DMS153 (cell line): ENCODE measurements around the gene NDUFB8.
A peak's percentile ranks its signal among the peaks of the same experiment; 100 is the strongest.

ENCODE experiments used
- DNase-seq: peaks from one replicate; lab custom pipeline; 2025; lab: John Stamatoyannopoulos, UW

NDUFB8 gene

DNA sequence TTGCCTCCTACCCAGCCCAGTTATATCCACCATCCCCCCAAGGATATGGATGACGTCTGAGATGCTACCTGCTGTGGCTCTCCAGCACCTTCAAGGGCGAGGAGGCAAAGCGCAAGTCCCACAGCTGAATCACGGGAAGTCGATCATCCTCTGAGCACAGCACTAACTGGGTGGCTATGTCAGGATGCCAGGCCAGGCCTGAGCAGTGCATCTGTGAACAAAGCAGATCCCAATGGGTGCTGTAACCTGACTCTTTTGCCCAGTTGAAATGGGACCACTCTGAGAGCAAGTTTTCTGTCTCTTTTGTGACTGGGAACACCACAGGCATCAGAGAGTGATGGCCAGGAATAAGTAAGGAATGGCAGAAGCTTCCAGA lies 22.3 kb downstream of the NDUFB8 start:
- no peak for DNase-seq

GRCh38 chr10:100506596-100507356 lies 22.9 kb downstream of the NDUFB8 start:
- no peak for DNase-seq

- DNase-seq = no peak
Observed at GRCh38 chr10:100505164-100505563, 24.5 kb downstream of the NDUFB8 start.

DNA sequence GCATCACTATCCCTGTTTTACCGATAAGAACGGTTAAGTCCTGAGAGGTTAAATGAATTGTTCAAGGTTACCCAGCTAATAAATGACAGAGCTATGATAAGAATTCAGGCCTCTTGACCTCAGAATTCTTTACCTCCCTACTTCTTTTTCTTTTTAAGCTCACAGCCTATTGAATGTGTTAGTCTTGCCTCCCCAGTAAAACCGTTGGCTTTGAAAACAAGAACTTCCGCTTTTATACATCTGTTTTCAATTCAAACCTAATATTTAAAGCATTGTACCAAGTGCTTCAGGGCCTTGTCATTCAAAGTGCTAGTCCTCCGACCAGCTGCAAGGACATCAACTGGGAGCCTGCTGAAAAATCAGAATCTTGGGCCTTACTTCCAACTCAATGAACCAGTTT lies 25.6 kb downstream of the NDUFB8 start:
- no peak for DNase-seq

DNA sequence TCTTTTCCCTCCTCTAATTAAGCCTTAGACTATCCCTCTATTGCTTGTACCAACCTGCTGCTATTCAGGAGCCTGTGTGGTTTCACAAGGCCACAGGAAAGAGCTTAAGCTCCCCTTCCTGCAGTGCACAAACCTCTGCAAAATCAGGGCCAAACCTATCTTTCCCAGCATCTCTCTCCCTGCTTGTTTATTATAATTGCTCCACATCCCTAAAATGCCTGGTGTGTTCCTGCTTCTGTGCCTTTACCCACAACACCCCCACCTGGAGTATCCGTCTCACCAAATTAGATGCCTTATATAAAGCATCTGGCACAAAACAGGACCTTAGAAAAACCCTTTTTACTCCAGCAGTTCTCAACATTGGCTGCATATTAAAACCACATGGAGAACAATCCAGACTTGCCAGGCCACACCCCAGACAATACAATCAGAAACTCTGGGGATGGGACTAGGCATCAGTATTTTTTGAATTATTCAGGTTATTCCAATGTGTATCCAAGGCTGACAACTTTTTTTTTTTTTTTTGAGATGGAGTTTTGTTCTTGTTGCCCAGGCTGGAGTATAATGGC lies 26.7 kb downstream of the NDUFB8 start:
- no peak for DNase-seq

- no peak for DNase-seq
Observed at GRCh38 chr10:100501423-100501822, 28.2 kb downstream of the NDUFB8 start.

GRCh38 chr10:100498059-100498458 lies 31.6 kb downstream of the NDUFB8 start:
- DNase-seq = no peak

GRCh38 chr10:100496567-100496966 lies 33.1 kb downstream of the NDUFB8 start:
- DNase-seq = no peak

- DNase-seq = no peak
Observed at GRCh38 chr10:100490531-100490930, 39.1 kb downstream of the NDUFB8 start.

GRCh38 chr10:100489396-100489795 lies 40.3 kb downstream of the NDUFB8 start:
- DNase-seq = no peak

DNA sequence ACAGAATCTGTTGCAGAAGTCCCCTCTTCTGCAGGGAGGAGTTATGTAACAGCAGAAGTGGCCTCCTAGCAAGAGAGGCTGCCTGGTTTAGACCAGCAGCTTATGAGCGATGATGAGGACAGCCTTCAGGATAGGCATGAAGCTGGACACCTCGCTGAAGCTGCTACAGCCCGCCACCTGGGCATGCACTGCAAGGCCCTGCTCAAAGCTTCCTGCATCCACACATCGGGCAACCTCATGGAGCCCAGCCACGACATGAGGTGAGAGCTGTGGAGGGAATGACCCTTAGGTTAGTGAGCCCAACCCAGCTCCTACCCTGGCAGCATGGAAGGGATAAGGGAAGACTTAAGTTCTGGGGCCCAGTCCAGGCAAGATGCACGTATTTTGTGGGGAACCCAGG lies 42.1 kb downstream of the NDUFB8 start:
- DNase-seq = no peak

DNA sequence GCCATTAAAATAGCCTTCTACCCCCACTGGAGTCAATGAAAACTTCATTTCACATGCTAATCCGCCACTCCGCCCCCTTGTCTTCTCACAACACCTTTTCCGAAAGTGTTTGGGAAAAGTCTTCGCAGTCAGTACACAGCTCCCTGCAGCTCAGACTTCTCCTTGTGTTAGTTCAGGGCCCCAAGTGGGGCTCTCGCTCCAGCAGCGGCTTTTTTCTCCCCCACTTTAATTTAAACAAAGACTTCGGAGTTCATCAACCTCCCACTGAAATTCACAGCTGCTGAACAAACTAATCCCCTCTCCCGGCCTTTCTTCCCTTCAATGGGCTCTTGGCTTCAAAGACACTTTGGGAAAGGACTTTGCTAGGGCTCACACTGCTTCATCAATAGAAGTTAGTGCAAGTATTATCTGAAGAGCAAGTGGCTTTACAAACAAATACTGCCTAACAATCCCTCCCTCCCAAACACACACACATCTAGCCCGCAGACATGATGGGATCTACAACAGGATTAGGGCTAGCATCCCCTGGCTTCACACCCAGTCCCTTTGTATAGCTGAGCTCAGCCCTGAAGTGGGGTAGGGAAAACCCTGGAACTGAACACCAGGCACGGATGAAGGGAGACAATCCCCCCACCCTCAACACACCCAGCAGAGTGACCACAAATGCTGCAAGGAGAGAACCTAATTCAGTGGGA lies 43.7 kb downstream of the NDUFB8 start:
- no peak for DNase-seq

DNA sequence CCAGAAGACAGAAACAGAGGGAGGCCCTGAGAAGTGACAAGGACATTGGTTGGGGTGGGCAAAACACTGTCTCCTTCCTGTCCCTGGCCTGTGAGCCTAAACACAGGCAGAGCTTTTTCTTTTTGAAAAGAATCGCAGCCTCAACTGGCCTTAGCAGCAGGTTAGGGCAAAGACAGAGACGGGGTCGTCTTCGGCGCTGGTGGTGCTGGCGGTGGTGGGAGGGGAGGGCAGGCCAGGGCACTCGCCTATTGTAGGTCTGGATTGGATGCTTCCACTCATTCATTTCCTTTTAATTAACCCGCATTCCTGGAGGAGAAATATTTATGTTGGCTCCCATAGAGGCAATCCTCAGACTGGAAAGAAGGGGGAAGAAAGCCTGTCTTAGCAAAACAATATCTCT lies 44.3 kb downstream of the NDUFB8 start:
- no peak for DNase-seq

DNA sequence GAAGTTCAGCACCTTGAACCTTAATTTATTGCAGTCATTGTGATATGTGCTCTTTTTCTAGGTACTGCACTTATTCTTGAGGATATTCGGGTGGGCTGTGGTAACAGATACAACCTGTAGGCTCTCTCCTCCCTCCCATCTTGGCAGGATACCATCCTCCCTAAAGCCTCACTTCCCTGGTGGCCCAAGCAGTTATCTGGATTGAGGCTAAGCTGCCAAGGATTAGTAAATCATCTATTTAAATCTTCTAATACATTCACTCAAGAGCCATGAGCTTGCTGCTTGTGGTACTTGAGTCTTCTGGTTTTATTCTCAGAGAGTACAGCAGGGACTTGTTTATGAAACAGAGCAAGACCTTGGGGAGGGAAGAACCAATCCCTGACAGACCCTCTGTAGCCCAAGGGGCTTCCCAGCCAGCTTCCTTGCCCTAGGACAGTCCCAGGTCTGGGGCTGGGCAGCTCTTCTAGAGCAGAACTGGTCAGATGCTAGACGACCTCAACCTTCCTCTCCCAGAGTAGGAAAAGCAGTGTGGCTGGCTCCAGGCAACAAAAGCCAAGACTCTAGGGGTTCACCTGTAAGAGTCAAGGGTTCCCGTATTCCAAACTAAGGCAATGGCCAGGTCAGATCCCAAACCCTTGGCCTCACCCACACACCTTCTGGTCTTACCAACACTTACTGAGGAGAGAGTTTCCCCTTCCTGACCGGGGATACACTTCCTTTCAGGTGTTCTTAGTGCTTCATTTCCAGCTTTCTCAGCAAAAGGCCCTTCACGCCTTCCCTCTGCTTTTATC lies 45.6 kb downstream of the NDUFB8 start:
- no peak for DNase-seq

GRCh38 chr10:100482834-100483185 lies 46.9 kb downstream of the NDUFB8 start:
- DNase-seq = no peak

DNA sequence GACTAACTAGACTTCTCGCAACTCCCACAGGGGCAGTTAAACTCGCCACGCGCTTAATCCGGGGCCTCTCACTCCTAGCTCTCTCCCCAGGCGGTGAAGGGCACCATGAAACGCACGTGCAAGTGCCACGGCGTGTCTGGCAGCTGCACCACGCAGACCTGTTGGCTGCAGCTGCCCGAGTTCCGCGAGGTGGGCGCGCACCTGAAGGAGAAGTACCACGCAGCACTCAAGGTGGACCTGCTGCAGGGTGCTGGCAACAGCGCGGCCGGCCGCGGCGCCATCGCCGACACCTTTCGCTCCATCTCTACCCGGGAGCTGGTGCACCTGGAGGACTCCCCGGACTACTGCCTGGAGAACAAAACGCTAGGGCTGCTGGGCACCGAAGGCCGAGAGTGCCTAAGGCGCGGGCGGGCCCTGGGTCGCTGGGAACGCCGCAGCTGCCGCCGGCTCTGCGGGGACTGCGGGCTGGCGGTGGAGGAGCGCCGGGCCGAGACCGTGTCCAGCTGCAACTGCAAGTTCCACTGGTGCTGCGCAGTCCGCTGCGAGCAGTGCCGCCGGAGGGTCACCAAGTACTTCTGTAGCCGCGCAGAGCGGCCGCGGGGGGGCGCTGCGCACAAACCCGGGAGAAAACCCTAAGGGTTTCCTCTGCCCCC lies 47.4 kb downstream of the NDUFB8 start:
- DNase-seq = peak; percentile 64

DNA sequence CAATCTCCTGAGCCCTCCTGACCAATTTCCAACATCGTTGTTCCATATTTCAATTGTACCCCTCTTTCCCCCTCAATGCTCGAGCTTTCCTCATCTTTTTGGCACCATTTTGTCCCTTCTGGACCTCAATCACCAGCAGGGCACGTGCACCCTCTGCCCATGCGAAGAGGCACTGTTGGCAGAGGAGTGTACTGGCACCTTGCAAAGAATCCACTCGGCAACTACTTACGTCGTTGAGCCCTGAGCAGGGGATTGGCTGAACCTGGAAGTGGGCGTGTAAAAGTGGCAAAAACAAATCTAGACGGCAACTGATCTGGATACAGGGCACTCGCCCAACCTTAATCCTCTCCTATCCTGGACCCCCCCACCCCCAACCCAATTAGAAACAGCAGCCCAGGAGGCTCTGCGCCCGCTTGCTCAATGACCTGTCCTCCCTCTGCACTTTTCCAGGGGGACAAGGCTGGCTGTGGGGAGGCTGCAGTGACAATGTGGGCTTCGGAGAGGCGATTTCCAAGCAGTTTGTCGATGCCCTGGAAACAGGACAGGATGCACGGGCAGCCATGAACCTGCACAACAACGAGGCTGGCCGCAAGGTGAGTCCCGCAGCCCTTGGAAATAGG lies 48.1 kb downstream of the NDUFB8 start:
- DNase-seq = peak; percentile 79

GRCh38 chr10:100480002-100480401 lies 49.7 kb downstream of the NDUFB8 start:
- no peak for DNase-seq

- no peak for DNase-seq
Observed at GRCh38 chr10:100479037-100479436, 50.6 kb downstream of the NDUFB8 start.

DNA sequence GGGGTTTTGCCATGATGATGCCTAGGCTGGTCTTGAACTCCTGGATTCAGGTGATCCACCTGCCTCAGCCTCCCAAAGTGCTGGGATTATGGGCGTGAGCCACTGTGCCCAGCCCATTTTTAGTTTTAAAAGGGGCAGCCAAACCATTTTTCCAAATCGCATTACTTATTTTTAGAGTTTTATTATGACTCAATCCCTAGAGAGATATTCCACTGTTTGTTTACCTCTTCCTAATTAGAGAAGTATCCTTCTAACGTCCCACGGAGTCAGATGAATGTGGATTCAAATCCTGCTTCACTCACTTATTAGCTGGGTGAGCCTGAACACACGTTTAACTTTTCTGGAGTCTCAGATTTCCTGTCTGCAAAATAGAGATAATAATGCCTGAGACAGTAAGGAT lies 51.7 kb downstream of the NDUFB8 start:
- no peak for DNase-seq
